ENCODE data around the gene C5AR1.
"Not testable (repeated sequence)": the region's sequence is repeated elsewhere in the genome, so short reads cannot be mapped to it uniquely, and the experiment has no call there.

C5AR1 gene

GRCh38 chr19:47309608-47310007 is at the start of gene C5AR1:
TSS of gene C5AR1 (plus strand) at chr19:47309861. CDS start at chr19:47309896, 35 bp downstream.
- no peak for DNase-seq (ENCODE audit: low read depth)
- H3K4me3 ChIP-seq (ENCODE audit: low read length): no peak within 1 kb of the TSS
- TF ChIP-seq CTCF (IDR thresholded peaks at IDR 0.05; ENCODE audit: insufficient read depth, low read depth, low read length, missing control alignments): no peak

- no peak overlapping the region for H3K4me3 ChIP-seq (ENCODE audit: low read length)
- TF ChIP-seq CTCF (IDR thresholded peaks at IDR 0.05; ENCODE audit: insufficient read depth, low read depth, low read length, missing control alignments): no peak
- DNase-seq (ENCODE audit: low read depth): no peak
Measured at GRCh38 chr19:47260476-47260875, 49.2 kb upstream of the C5AR1 start.

GRCh38 chr19:47261946-47262793 is 47.5 kb upstream of the C5AR1 start:
- not testable (repeated sequence) for H3K4me3 ChIP-seq (ENCODE audit: low read length); DNase-seq (ENCODE audit: low read depth)

GRCh38 chr19:47264629-47265028 is 45.0 kb upstream of the C5AR1 start:
- no peak overlapping the region for H3K4me3 ChIP-seq (ENCODE audit: low read length)
- TF ChIP-seq CTCF (IDR thresholded peaks at IDR 0.05; ENCODE audit: insufficient read depth, low read depth, low read length, missing control alignments): no peak
- DNase-seq (ENCODE audit: low read depth): no peak

GRCh38 chr19:47266401-47266941 is 43.2 kb upstream of the C5AR1 start:
- H3K4me3 ChIP-seq (ENCODE audit: low read length): no peak overlapping the region
- TF ChIP-seq CTCF (IDR thresholded peaks at IDR 0.05; ENCODE audit: insufficient read depth, low read depth, low read length, missing control alignments): no peak
- no peak for DNase-seq (ENCODE audit: low read depth)

- DNase-seq (ENCODE audit: low read depth): no peak
- H3K4me3 ChIP-seq (ENCODE audit: low read length): no peak overlapping the region
- no peak for TF ChIP-seq CTCF (IDR thresholded peaks at IDR 0.05; ENCODE audit: insufficient read depth, low read depth, low read length, missing control alignments)
Measured at GRCh38 chr19:47267350-47267759, 42.3 kb upstream of the C5AR1 start.

GRCh38 chr19:47268028-47268427 is 41.6 kb upstream of the C5AR1 start:
- no peak for TF ChIP-seq CTCF (IDR thresholded peaks at IDR 0.05; ENCODE audit: insufficient read depth, low read depth, low read length, missing control alignments)
- no peak for DNase-seq (ENCODE audit: low read depth)
- H3K4me3 ChIP-seq (ENCODE audit: low read length): no peak overlapping the region

Data from epithelial cell of esophagus (primary cell).